Lower lobe of right lung (tissue), 2 donors: ENCODE data around the gene AP5Z1. TPM values are rescaled to one million over a fixed set of nuclear protein-coding genes. Genes with fewer than 3 reads are reported as not detected.

ENCODE experiments used
- ATAC-seq, 2 donors: fragments of 200-7000 bp; cut with Tn5 transposase; one replicate each; pipeline ENCODE4 v1.9.1; 2020 to 2022; ENCODE audit warnings: mild to moderate bottlenecking in 2 of 2, moderate library complexity in 2 of 2
- DNase-seq: peaks from one replicate; pipeline ENCODE4 v3.0.0-alpha.2; 2020
- H3K27ac ChIP-seq: fragments of 200-600 bp; one replicate; pipeline ENCODE4 v1.8.0; 2022
- H3K27me3 ChIP-seq: fragments of 200-600 bp; one replicate; pipeline ENCODE4 v1.8.0; 2022; ENCODE audit warnings: low read depth
- H3K36me3 ChIP-seq: fragments of 200-600 bp; one replicate; pipeline ENCODE4 v1.8.0; 2022; ENCODE audit warnings: mild to moderate bottlenecking
- H3K4me1 ChIP-seq: fragments of 200-600 bp; one replicate; pipeline ENCODE4 v1.8.0; 2022
- H3K4me3 ChIP-seq: fragments of 200-600 bp; one replicate; pipeline ENCODE4 v1.8.0; 2022; ENCODE audit warnings: mild to moderate bottlenecking
- H3K9me3 ChIP-seq: fragments of 200-600 bp; one replicate; pipeline ENCODE4 v1.8.0; 2022
- CTCF ChIP-seq: fragments of 200-600 bp; IDR thresholded peaks from one replicate; pipeline ENCODE4 v1.8.0; 2022; ENCODE audit warnings: antibody characterized with exemption, mild to moderate bottlenecking
- intact Hi-C: fragments of 100-400 bp; cut with DNase I; formaldehyde crosslinking; loops from one replicate; pipeline ENCODE4 v1.11.0; 2022
- long read RNA-seq: library from polyadenylated mRNA; unstranded; transcript quantifications from one replicate; pipeline ENCODE4 v2.0.0, GENCODE V29; 2021
- total RNA-seq: library from RNA; stranded (reverse); fragmentation: NEBNext Ultra II Directional; extraction: Animal tissue kit (Norgen Biotek cat#: 25700); gene quantifications from one replicate; pipeline ENCODE4 v1.2.1, GENCODE V29; 2021
- donor health status: DM: no; HTN: yes; CAD: no; lungs with severe emphysema.

AP5Z1 gene
- 50.4 TPM for total RNA-seq
- long read RNA-seq, transcript AP5Z1-201 (17 exons, 2,889 nt), result major isoform, 53 of 101 reads
- long read RNA-seq, partial matches to known transcripts, result 24 of 101 reads
- long read RNA-seq, other reads (novel, unspliced or antisense), result 19 of 101 reads

- Histone ChIP-seq H3K27me3 (no peaks in the 10 kb centered on the region), H3K27ac (peak within 1 kb of the TSS; percentile 96), H3K36me3 (peaks cover 15% of the 10 kb centered on the region), H3K9me3 (no peaks in the 10 kb centered on the region), H3K4me3 (peak within 1 kb of the TSS; percentile 86), H3K4me1 (peaks cover 32% of the 10 kb centered on the region)
- ATAC-seq, result peak; percentile 98 to 99
- TF ChIP-seq CTCF, result no peak
- intact Hi-C loops, result no loop called here
- DNase-seq, result peak; percentile 98
Observed at GRCh38 chr7:4775250-4775847, at the start of gene AP5Z1. AP5Z1 (plus strand) TSS chr7:4775623; CDS start chr7:4775716, 93 bp downstream.

- ATAC-seq (no peak), DNase-seq (no peak)
- Histone ChIP-seq H3K27ac (peak overlapping the region; percentile 94), H3K4me1 (peaks cover 55% of the 10 kb centered on the region), H3K9me3 (no peaks in the 10 kb centered on the region), H3K36me3 (peaks cover 9% of the 10 kb centered on the region), H3K4me3 (peak overlapping the region; percentile 60), H3K27me3 (no peaks in the 10 kb centered on the region)
- intact Hi-C loops, result no loop called here
- TF ChIP-seq CTCF, result no peak
Observed at GRCh38 chr7:4725850-4726450, 49.5 kb upstream of the AP5Z1 start.

GRCh38 chr7:4726566-4726965, 48.9 kb upstream of the AP5Z1 start:
- H3K4me1 ChIP-seq, result peaks cover 58% of the 10 kb centered on the region
- DNase-seq, result no peak
- intact Hi-C loops, result no loop called here

GRCh38 chr7:4727914-4728705, 47.3 kb upstream of the AP5Z1 start:
- intact Hi-C loops, result no loop called here
- TF ChIP-seq CTCF, result no peak
- no peaks in the 10 kb centered on the region for H3K9me3 ChIP-seq
- no peak overlapping the region for H3K4me3 ChIP-seq
- ATAC-seq, result no peak
- no peak for DNase-seq
- no peak overlapping the region for H3K27ac ChIP-seq
- H3K36me3 ChIP-seq, result peaks cover 9% of the 10 kb centered on the region
- H3K27me3 ChIP-seq, result no peaks in the 10 kb centered on the region
- H3K4me1 ChIP-seq, result peaks cover 59% of the 10 kb centered on the region

More at GRCh38 chr7:4726566-4726965, 48.9 kb upstream of the AP5Z1 start:
- ATAC-seq, result peak in 1 of 2 donors; percentile 22
- Histone ChIP-seq H3K27ac (peak overlapping the region; percentile 94), H3K36me3 (peaks cover 9% of the 10 kb centered on the region), H3K9me3 (no peaks in the 10 kb centered on the region), H3K4me3 (peak overlapping the region; percentile 60), H3K27me3 (no peaks in the 10 kb centered on the region)
- no peak for TF ChIP-seq CTCF

GRCh38 chr7:4729266-4729665, 46.2 kb upstream of the AP5Z1 start:
- peaks cover 10% of the 10 kb centered on the region for H3K36me3 ChIP-seq
- no peaks in the 10 kb centered on the region for H3K9me3 ChIP-seq
- ATAC-seq (no peak), DNase-seq (no peak)
- no peak overlapping the region for H3K4me3 ChIP-seq
- H3K27ac ChIP-seq, result no peak overlapping the region
- H3K27me3 ChIP-seq, result no peaks in the 10 kb centered on the region
- intact Hi-C loops, result no loop called here
- TF ChIP-seq CTCF, result no peak
- peaks cover 50% of the 10 kb centered on the region for H3K4me1 ChIP-seq
